Measurements from ENCODE around the gene U2AF2.
"Not testable (repeated sequence)": the region's sequence is repeated elsewhere in the genome, so short reads cannot be mapped to it uniquely, and the experiment has no call there.

Gene U2AF2

GRCh38 chr19:55716531-55716930 is 61.7 kb downstream of the U2AF2 start:
- no peaks in the 10 kb centered on the region for H3K4me1 ChIP-seq
- H3K4me3 ChIP-seq, result no peak overlapping the region
- no peak overlapping the region for H3K27ac ChIP-seq
- no peaks in the 10 kb centered on the region for H3K36me3 ChIP-seq
- TF ChIP-seq CTCF (IDR thresholded peaks at IDR 0.05), result no peak
- peaks cover 0 to 28% of the 10 kb centered on the region in 2 donors for H3K27me3 ChIP-seq
- no peaks in the 10 kb centered on the region for H3K9me3 ChIP-seq
- intact Hi-C loops (cut with DNase I; ENCODE audit: low total_unique reads), result no loop called here
- DNase-seq, result no peak

- Histone ChIP-seq H3K36me3 (no peaks in the 10 kb centered on the region), H3K4me1 (no peaks in the 10 kb centered on the region), H3K4me3 (no peak overlapping the region), H3K27ac (no peak overlapping the region), H3K27me3 (peaks cover 0 to 28% of the 10 kb centered on the region in 2 donors), H3K9me3 (no peaks in the 10 kb centered on the region)
- DNase-seq, result no peak
- no peak for TF ChIP-seq CTCF (IDR thresholded peaks at IDR 0.05)
- intact Hi-C loops (cut with DNase I; ENCODE audit: low total_unique reads), result no loop called here
These were observed 62.4 kb downstream of the U2AF2 start for GRCh38 chr19:55717251-55717650.

- peaks cover 0 to 28% of the 10 kb centered on the region in 2 donors for H3K27me3 ChIP-seq
- intact Hi-C loops (cut with DNase I; ENCODE audit: low total_unique reads), result not testable (repeated sequence)
These were observed 63.3 kb downstream of the U2AF2 start for GRCh38 chr19:55717879-55718711.

GRCh38 chr19:55720214-55720746 is 65.4 kb downstream of the U2AF2 start:
- intact Hi-C loops (cut with DNase I; ENCODE audit: low total_unique reads), result no loop called here
- no peak overlapping the region for H3K27ac ChIP-seq
- DNase-seq, result no peak
- H3K4me3 ChIP-seq, result no peak overlapping the region
- H3K36me3 ChIP-seq, result no peaks in the 10 kb centered on the region
- no peak for TF ChIP-seq CTCF (IDR thresholded peaks at IDR 0.05)
- H3K27me3 ChIP-seq, result peaks cover 0 to 28% of the 10 kb centered on the region in 2 donors
- no peaks in the 10 kb centered on the region for H3K4me1 ChIP-seq
- H3K9me3 ChIP-seq, result no peaks in the 10 kb centered on the region

More at GRCh38 chr19:55717879-55718711, 63.3 kb downstream of the U2AF2 start:
- H3K4me3 ChIP-seq, H3K9me3 ChIP-seq, H3K36me3 ChIP-seq, H3K27ac ChIP-seq, DNase-seq, H3K4me1 ChIP-seq: not testable (repeated sequence)

- no peak for TF ChIP-seq CTCF (IDR thresholded peaks at IDR 0.05)
- Histone ChIP-seq H3K27me3 (peaks cover 0 to 28% of the 10 kb centered on the region in 2 donors), H3K36me3 (no peaks in the 10 kb centered on the region), H3K4me1 (no peaks in the 10 kb centered on the region), H3K27ac (no peak overlapping the region), H3K9me3 (no peaks in the 10 kb centered on the region), H3K4me3 (no peak overlapping the region)
- no peak for DNase-seq
- intact Hi-C loops (cut with DNase I; ENCODE audit: low total_unique reads), result no loop called here
These were observed 66.0 kb downstream of the U2AF2 start for GRCh38 chr19:55720801-55721200.

GRCh38 chr19:55723491-55723890 is 68.7 kb downstream of the U2AF2 start:
- no peaks in the 10 kb centered on the region for H3K9me3 ChIP-seq
- peaks cover 0 to 18% of the 10 kb centered on the region in 2 donors for H3K27me3 ChIP-seq
- no peak overlapping the region for H3K27ac ChIP-seq
- no peak for DNase-seq
- no peaks in the 10 kb centered on the region for H3K4me1 ChIP-seq
- no peak for TF ChIP-seq CTCF (IDR thresholded peaks at IDR 0.05)
- H3K4me3 ChIP-seq, result no peak overlapping the region
- intact Hi-C loops (cut with DNase I; ENCODE audit: low total_unique reads), result no loop called here
- H3K36me3 ChIP-seq, result no peaks in the 10 kb centered on the region
